GM19043 (cell line): Measurements from ENCODE around the gene TRMT61A.
"Not testable (repeated sequence)": the region's sequence is repeated elsewhere in the genome, so short reads cannot be mapped to it uniquely, and the experiment has no call there.

Experiments used
- ATAC-seq: cut with Tn5 transposase; IDR thresholded peaks from one replicate; pipeline ENCODE4 v1.9.1; 2021; ENCODE audit warnings: low read depth; ENCODE audit not compliant: unreplicated experiment

Gene TRMT61A

DNA sequence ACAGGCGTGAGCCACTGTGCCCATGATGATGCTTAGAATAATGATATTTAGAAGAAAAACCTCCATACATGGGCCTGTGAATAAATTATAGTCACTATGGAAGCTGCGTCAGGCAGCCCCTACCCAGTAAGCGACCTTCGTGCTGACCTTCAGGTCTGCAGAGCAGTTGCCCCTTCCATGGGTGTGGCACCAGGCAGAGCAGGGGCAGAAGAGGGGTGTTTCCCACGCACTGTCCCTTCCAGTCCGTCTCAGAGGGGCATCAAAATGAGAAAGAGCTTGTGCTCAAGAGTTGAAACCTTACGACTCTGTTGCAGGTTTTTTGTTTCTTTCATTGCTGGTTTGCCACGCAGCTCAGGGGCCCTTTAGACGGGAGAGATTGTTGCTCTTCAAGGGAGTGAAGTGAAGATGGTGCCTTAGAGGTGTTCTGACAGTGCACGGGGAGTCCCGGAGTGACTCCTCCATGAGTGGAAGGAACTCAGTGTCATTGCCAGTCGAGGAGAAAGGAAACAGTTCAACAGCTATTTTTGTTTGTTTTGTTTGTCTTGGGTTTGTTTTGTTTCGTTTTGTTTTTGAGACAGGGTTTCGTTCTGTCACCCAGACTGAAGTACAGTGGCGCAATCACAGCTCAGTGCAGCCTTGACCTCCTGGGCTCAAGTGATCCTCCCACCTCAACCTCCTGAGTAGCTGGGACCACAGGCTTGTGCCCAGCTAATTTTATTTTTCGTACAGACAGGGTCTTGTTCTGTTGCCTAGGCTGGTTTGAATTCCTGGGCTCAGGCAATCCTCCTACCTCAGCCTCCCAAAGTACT, 20.3 kb upstream of the TRMT61A start:
- no peak for ATAC-seq

DNA sequence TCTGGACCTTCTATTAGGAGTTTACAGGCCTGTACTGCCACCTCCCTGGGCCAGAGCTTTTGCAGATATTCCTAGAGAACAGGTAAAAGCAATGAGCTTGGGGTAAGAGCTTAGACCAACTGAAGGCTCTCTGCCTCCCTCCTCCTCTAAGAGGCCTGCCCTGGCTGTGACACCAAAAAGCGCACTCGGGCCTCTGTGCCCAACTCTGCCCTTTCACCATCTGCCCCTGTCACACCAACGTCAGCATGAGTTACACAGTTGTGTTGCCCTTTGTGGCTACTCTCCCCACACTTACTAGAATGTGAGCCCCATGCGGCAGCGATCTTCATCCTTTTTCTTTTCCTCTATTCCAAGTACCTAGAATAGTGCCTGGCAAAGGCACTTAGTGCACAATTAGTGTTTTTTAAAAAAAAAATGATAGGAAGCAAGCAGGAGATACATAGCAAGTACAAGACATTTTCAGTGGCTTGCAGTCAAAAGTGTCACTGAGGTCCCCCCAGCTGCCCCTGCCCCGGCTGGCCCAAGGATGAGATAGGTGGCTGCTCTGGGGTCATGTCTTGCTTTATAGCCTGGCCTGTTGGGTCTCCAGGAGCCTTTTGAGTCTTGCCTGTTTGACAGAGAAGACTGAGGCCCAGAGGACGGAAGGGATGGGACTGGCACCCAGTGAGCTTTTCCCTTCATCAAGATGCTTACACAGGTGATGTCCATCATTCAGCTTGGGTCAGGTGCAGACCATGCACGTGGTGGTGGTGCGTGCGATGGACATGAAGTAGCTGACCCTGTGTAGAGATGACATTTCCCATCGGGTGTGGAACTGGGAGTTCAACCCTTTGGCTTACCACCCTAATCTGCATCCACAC, 18.9 kb upstream of the TRMT61A start:
- ATAC-seq, result no peak

DNA sequence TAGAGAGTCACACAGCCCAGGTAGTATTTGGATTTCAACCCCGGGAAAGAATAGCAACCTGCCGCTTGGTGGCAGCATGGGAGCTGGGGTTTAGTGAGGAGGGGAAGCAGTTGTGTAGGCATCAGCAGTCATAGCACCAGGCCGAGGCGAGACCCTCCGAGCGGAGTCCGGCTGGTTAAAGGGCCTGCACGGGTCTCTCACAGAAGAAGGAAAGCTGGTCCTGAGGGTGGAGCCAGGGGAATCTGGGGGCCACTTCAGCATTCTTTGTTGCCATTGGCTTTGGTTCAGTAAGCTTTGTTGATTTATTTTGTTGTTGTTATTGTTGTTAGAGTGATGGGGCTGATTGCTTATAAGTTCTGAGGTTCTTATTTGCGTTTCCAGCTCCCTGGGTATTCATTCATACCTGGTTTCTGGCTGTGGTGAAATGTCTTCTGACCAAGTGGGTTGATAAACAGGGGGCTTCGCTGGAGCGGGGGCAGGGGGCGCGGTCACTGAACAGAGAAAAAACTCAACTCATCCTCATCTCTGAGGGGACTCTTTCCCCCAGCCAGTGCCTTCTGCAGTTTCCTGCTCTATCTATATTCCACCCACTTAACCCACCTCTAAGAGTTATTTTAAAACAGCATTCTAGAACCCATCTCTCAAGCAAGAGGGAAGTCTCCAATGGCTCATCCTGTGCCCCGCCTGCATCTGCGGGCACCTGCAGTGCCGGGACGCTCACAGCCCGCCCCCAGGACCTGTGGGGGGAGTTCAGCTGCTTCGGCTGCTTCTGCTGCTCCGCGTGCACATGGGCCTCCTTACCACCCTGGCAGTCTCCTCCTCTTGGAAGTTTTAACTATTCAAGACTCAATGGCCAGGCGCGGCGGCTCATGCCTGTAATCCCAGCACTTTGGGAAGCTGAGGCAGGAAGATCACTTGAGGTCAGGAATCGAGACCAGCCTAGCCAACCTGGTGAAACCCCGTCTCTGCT, 18.0 kb upstream of the TRMT61A start:
- ATAC-seq, result no peak

DNA sequence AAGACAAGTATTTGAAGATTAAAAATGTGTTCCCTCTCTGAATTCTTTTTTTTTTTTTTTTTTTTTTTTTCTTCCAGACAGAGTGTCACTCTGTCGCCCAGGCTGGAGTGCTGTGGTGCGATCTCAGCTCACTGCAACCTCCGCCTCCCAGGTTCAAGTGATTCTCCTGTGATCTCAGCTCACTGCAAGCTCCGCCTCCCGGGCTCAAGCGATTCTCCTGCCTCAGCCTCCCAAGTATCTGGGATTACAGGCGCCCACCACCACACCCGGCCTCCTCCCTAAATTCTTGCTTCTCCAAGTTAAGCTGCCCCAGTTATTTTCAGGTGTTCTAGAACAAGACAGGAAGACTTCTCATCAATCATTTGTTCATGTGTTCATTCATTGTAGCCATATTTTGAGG, 16.8 kb upstream of the TRMT61A start:
- ATAC-seq, result not testable (repeated sequence)

DNA sequence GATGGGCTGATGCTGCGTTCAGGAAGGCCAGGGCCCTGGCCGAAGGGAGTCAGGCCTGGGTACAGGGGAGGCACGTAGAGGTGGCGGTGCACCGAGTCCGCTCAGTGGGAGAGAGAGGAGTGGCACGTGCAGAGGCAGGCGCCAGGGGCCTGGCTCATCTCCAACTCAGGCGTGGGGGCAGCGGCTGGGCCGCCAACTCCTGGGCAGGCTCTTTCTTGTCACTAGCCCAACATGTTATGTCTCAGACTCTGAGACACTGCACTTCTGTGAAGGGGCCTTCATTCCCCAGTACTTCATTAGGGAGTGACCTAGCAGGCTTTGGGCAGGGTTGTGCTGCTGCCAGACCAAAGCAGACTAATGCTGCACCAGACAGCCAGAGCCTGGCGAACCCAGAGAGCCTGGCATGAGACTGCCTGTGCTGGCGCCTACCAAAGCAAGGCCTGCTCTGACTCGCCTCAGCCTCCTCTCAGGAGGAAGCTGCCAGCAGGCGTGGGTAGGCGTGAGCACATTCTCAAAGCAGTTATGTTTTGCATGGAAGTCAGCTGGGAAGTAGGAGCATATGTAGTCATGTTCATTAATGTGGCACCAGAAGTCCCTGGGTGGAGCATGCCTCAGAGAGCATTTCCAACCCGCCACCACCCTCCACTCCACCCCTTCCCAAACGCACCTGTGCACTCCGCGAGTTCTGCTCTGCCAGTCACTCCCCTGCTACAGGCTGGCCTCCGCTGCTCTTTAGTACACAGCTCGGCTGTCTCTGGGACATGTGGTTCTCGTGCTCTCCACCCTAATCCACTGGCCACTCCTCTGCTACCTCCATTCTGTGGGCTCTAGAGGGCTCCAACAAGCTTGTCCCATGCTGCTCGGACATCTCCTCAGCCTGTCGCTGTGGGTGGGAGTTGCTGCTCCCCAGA, 16.0 kb upstream of the TRMT61A start:
- ATAC-seq, result no peak

DNA sequence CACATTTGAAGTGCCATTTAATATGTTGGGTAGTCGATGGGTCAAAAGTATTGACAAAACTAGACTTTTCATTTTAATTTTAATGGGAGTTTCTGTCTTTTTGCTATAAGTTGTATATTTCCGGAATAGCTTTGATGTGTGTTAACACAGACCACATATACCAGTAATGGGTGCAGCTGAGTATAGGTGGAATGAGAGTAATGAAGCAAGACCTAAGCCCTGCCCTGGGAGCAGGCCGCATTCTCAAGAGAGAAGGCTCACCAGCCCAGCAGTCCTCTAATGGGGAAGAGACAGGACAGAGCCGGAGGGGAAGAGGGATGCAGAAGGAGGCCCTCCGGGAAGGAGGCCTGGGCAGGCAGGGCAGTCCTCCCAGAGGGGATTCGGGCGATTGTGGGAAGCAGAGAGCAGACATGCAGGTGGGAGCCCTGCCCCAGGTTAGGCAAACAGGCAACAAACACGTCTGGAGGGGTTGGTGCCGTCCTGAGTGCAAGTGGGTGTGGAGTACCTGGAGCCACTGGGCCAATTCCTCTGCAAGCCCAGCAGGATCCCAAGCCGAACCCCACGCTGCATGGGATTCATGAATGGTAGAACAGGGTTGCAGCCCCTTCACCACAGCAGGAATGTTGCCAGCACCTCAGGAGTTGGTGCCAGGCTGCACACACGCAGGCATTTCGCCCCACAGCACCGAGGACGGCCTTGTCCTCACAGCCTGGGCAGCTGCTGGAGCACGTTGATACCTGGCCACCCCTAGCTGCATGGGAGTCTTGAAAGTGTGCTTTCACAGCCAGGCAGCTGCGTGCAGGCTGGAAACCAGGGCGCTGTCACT, 14.2 kb upstream of the TRMT61A start:
- ATAC-seq, result no peak

DNA sequence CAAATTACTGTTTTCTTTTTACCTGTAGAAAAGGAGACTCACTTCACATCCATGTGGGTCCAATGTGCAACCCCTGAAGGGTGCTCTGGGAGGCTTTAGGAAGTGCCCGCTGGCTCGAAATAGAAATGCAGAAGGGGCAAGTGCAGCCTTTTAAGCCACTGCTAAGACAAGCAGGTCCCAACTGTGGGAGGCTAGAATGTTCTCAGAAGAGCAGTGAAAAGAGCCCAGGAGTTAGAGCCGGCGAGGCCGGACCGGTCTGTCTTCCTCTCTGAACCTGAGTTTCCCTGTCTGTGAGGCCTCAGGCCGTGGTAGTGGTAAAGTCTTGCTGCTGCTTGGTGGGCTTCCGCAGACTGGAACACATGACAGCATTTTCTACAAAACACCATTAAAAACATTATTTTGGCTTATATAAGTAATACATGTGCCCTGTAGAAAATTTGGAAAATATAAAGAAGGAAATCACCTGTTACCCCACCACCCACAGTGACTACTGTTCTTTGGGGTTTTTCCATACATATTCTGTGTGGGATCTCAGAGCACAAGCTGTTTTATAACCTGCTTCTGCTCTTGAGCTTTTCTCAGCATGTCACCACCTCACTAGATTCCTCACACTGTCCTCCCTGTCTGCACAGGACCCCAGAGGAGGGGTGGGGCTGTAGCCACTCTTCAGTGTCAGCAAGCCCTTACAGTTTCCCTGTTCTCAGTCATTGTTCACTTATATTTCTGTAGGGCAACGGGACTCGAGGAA, 12.4 kb upstream of the TRMT61A start:
- ATAC-seq, result no peak

DNA sequence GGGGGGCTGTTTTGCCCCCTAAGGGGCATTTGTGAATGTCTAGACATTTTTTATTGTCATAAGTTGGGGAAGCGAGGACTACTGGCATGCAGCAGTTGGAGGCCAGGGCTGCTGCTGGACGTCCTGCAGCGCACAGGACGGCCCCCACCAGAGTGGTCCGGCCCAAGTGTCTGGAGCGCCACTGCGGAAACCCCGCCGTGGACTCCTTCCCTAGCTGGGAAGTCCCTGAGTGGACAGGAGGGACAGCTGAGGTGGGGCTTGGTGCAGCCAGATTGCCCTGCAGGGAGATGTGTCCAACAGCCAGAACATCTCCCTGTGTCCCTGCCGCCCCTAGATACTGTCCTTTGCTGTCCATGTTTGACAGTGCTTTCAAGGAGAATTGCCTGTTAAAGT, 11.8 kb upstream of the TRMT61A start:
- no peak for ATAC-seq

DNA sequence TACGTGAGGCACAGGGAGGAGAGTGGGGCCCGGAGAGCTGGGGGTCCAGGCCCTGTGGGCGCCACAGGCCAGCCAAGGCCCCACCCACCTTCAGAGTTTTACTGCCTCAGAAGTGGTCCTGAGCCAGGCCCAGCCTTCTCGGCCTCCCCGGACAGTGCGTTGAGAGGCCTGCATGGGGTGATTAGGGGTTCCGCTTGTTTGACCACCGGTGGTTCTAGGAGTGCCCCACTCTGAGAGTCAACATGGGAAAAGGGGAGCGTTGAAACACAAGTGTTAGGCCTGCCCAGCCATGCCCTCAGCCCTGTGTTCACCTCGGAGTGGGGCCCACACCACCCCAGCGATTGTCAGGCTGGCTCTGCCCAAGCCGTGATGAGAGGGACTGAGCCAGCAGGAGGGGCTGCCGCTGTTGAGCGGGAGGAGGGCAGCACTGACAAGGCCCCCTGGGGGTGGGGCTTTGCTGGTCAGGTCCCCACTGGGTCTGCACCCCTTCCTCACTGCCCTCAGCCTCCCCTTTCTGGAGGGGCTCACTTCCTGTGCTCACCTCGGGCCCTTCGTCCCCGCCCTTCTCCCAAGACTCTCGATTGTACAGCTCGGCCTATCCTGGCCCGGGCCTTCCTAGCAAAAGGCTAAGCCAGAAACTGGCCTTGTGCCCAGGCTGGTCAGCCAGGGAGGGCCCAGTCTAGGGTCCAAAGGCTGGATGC, 11.1 kb upstream of the TRMT61A start:
- ATAC-seq, result no peak

DNA sequence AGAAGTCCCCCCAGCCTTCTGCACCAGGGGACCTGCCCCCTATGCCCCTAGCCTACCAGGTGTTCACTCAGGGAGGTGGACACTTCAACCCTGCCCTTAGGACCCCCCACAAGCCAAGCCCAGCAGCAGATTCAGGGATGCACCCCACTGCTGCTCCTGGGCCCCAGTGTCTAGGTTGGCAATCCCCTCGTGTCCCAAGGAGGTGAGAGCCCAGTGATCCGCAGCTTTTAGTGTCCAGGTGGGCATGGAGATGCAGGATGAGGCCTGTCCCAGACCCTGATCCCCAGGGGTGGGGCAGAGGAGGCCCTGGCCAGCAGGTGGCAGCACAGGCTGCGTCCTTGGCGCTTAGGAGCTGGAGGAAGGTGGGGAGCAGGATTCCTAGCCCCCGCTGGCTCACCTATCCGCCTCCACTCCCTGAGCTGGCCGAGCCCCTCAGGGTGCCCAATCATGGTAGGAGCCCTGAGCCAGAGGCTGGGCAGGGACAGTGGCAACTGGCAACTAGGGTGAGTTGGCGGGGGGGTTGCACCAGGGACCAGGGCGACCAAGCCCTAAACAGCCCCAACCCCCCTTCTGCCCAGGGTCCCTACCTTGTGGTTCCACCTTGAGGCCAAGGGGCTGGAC, 10.5 kb upstream of the TRMT61A start:
- ATAC-seq, result no peak

DNA sequence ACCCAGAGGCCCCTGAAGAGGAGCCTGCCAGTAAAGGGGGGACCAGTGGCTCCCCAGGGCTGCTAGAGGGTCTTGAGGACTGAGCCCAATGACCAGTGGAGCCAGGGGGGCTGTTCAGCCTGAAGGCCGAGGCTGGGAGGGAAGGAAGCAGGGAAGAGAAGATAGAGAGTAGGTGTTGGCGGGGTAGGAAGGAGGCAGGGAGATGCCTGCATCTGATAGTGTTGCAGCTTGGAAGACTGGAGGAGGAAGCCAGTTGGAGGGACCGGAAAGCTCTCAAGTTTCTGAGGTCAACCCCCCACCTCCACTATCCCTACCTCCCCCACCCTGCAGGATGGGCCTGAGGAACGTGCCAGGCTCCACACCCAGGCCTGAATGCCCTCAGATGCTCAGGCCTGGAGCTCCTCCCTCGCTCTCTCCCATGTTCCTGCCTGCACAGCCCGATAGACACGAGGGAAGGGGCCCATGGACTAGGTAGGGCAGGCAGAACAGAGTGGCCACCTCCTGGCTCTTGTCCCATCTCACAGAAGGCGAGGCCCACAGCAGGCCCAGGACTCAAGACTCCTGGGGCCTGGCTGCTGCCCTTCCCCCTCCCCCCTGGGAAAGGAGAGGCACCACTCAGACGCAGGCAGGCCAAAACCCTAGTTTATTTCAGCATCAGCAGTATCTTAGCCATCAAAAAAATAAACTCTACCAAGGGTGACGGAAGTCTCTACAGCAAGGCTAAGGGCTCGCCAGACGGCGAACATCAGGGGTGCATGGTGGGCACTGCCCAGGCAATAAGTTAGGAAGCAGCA, 9.8 kb upstream of the TRMT61A start:
- ATAC-seq, result no peak

DNA sequence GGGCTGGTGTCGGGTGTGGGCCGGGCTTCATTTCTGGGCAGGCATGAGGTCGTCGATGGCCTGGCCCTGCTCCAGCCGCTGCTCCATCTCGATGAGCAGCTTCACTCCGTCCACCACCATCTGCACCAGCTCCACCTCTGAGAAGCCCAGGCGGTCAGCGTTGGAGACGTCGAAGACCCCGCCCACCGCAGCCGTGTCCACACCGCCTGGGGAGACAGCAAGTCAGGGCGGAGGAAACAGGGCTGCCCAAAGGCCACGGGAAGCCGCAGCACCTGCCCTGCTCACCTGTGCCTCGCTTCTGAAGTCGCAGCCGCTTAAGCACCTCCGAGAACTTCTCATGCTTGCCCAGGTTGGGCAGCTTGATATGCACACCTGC, 9.2 kb upstream of the TRMT61A start:
- ATAC-seq, result no peak

DNA sequence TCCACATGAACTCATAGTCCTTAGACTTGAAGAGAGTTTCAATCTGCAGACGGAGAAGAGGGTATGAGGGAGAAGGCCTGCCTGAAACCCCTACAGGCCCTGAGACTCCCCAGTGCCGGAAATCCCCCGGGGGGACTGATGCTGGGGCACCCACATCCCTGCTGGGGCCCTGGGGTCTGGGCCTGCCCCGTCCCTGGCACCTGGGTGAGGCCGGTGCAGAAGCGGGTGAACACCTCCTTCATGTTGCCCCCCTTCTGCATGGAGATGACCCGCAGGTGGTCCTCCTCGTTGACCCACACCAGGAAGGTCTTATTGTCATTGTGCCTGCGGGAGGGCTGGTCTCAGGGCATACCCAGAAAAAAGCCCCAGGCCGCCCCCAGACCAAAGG, 8.7 kb upstream of the TRMT61A start:
- ATAC-seq, result no peak

DNA sequence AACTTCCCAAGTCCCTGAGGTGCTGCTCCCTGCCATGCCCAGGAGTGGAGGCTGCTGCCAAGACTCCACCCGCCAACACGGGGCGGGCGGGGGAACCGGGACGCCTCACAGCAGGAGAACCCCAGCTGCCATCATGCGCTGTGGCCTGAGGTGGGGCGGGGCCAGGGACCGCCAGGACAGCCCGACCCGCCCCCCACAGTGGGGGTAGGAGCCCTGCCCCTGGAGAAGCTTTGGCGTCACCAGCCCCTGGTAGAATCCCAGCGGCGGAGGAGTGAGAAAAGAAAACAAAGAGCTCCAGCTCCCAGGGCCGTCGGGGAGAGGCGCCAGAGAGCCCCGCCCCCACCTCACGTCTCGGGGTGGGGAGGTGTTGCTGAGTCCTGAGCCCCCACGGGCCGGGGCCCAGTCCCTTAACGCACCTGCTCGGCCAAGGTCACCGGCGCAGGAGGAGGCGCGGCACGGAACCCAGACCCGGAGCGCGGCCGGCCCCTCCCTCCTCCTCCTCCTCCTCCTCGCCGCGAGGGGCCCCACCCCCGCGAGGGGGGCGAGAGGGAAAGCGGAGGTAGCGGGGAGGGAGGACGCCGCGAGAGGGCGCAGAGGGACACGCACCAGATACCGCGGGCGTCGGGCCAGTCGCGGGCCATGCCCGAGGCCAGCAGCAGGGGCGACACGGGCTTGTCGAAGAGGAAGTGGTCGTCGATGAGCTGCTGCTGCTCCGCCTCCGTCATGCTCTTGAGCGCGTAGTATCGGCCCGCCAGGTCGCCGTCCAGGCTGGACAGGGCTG, 8.1 kb upstream of the TRMT61A start:
- ATAC-seq, result no peak

DNA sequence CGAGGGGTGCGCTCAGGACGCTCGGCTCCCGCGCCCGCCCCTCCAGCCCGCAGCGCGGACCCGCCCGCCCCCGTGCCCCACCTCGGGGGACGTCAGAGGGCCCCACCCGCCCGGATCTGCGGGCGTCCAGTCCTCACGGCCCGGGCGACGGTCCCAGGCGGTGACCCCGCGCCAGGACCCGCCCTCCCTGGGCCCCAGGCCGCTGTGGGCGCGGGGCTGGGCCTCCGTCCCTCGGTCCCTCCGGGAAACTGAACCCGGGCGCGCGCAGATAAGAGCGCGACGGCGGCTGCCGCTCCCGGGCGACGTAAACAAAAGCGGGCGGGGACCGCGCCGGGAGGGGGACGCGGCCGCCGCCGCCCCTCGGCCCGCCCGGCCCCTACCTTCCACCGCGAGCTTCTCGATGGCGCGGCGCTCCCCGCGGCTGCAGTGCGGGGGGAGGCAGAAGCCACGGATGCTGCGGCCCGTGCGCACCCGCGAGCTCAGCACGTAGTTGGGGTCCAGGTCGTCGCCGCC, 7.5 kb upstream of the TRMT61A start:
- no peak for ATAC-seq
